ENCODE measurements around the gene TNFRSF21. TPM values are rescaled to one million over a fixed set of nuclear protein-coding genes. Genes with fewer than 3 reads are reported as not detected.

TNFRSF21 gene
- polyA plus RNA-seq, 1 donor (not counting 4 experiments of a cell fraction or from before 2014, with no cell fraction given), result 50.2 TPM

DNA sequence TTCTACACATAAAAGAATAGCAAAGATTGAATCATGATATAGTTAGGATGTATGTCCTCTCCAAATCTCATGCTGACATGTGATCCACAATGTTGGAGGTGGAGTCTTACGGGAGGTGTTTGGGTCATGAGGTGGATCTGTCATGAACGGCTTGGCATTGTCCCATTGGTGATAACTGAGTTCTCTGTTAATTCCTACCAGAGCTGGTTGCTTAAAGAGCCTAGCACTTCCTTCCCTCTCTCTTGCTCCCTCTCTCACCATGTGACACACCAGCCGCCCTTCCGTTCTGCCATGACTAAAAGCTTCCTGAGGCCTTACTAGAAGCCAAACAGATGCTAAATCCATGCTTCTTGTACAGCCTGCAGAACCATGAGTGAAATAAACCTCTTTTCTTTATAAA is 8.3 kb downstream of the TNFRSF21 start:
- Histone ChIP-seq H3K9ac (ENCODE audit: control insufficient read depth, extremely low read depth, insufficient read depth, low read length) (no peak overlapping the region), H3K79me2 (ENCODE audit: control insufficient read depth, insufficient read depth, low read length) (peaks cover 100% of the 10 kb centered on the region), H3K9me1 (ENCODE audit: control insufficient read depth, extremely low read depth, insufficient read depth, low read length) (peaks cover 9% of the 10 kb centered on the region), H3K27ac (ENCODE audit: control insufficient read depth, insufficient read depth, low read length) (no peak overlapping the region), H3K36me3 (ENCODE audit: control insufficient read depth in 2 of 2, extremely low read depth in 1 of 2, insufficient read depth in 2 of 2, low read length in 2 of 2) (peaks cover 2 to 14% of the 10 kb centered on the region in 2 experiments), H4K20me1 (ENCODE audit: control insufficient read depth, extremely low read depth, insufficient read depth, low read length) (peaks cover 5% of the 10 kb centered on the region), H3K4me2 (ENCODE audit: control insufficient read depth, extremely low read depth, insufficient read depth, low read depth, low read length) (no peak overlapping the region), H3K27me3 (ENCODE audit: control insufficient read depth, extremely low read depth, insufficient read depth, low read length) (no peaks in the 10 kb centered on the region), H3K4me1 (ENCODE audit: control insufficient read depth, extremely low read depth, insufficient read depth, low read length) (peaks cover 11% of the 10 kb centered on the region), H3K9me3 (ENCODE audit: control insufficient read depth, low read depth, low read length) (no peaks in the 10 kb centered on the region), H3K4me3 (ENCODE audit: control insufficient read depth in 2 of 3, extremely low read depth in 1 of 3, insufficient read depth in 2 of 3, low read depth in 1 of 3, low read length in 3 of 3) (no peak overlapping the region), H2AFZ (ENCODE audit: control insufficient read depth, low read length) (no peak overlapping the region)
- dilution Hi-C loops (cut with MboI; ENCODE audit: extremely low pct_ligation_motif_present, low sequenced_read_pairs), result no loop called here
- no peak for TF ChIP-seq EZH2 (IDR thresholded peaks at IDR 0.05; ENCODE audit: low read length)
- TF ChIP-seq, protein P1, sequence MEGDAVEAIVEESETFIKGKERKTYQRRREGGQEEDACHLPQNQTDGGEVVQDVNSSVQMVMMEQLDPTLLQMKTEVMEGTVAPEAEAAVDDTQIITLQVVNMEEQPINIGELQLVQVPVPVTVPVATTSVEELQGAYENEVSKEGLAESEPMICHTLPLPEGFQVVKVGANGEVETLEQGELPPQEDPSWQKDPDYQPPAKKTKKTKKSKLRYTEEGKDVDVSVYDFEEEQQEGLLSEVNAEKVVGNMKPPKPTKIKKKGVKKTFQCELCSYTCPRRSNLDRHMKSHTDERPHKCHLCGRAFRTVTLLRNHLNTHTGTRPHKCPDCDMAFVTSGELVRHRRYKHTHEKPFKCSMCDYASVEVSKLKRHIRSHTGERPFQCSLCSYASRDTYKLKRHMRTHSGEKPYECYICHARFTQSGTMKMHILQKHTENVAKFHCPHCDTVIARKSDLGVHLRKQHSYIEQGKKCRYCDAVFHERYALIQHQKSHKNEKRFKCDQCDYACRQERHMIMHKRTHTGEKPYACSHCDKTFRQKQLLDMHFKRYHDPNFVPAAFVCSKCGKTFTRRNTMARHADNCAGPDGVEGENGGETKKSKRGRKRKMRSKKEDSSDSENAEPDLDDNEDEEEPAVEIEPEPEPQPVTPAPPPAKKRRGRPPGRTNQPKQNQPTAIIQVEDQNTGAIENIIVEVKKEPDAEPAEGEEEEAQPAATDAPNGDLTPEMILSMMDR (optimal IDR thresholded peaks at IDR 0.05 in 1 of 3, IDR thresholded peaks at IDR 0.05 in 1 of 3, conservative IDR thresholded peaks at IDR 0.05 in 1 of 3; ENCODE audit: extremely low read depth in 1 of 3, insufficient read depth in 2 of 3, low read length in 3 of 3), result no peak
- DNase-seq (ENCODE audit: low read depth, low spot score) (no peak), FAIRE-seq (no peak)

DNA sequence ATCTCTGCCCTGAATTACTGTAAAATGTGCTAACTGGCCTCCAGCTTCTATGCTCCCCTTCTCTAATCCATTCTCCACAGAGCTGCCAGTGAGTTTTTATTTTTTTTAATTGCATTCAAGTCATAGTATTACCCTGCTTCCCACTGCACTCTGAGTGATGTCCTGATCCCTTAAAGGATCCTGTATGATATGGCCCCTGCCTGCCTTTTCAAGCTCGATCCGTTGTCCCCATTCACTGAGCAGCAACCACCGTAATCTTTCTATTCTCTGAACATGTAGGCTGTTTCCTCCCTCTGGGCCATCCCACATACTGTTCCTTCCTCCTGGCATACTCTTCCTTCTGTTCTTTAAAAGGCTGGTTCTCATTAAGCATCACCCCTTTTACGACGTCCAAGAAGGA is 9.3 kb downstream of the TNFRSF21 start:
- Histone ChIP-seq H3K79me2 (ENCODE audit: control insufficient read depth, insufficient read depth, low read length) (peaks cover 100% of the 10 kb centered on the region), H3K9ac (ENCODE audit: control insufficient read depth, extremely low read depth, insufficient read depth, low read length) (no peak overlapping the region), H3K4me1 (ENCODE audit: control insufficient read depth, extremely low read depth, insufficient read depth, low read length) (peaks cover 1% of the 10 kb centered on the region), H3K9me1 (ENCODE audit: control insufficient read depth, extremely low read depth, insufficient read depth, low read length) (peaks cover 6% of the 10 kb centered on the region), H4K20me1 (ENCODE audit: control insufficient read depth, extremely low read depth, insufficient read depth, low read length) (peaks cover 6% of the 10 kb centered on the region), H3K4me2 (ENCODE audit: control insufficient read depth, extremely low read depth, insufficient read depth, low read depth, low read length) (no peak overlapping the region), H2AFZ (ENCODE audit: control insufficient read depth, low read length) (no peak overlapping the region), H3K9me3 (ENCODE audit: control insufficient read depth, low read depth, low read length) (no peaks in the 10 kb centered on the region), H3K27me3 (ENCODE audit: control insufficient read depth, extremely low read depth, insufficient read depth, low read length) (no peaks in the 10 kb centered on the region), H3K36me3 (ENCODE audit: control insufficient read depth in 2 of 2, extremely low read depth in 1 of 2, insufficient read depth in 2 of 2, low read length in 2 of 2) (peaks cover 0 to 5% of the 10 kb centered on the region in 2 experiments), H3K4me3 (ENCODE audit: control insufficient read depth in 2 of 3, extremely low read depth in 1 of 3, insufficient read depth in 2 of 3, low read depth in 1 of 3, low read length in 3 of 3) (no peak overlapping the region), H3K27ac (ENCODE audit: control insufficient read depth, insufficient read depth, low read length) (no peak overlapping the region)
- FAIRE-seq, result no peak
- TF ChIP-seq, protein P1 (optimal IDR thresholded peaks at IDR 0.05 in 1 of 3, IDR thresholded peaks at IDR 0.05 in 1 of 3, conservative IDR thresholded peaks at IDR 0.05 in 1 of 3; ENCODE audit: extremely low read depth in 1 of 3, insufficient read depth in 2 of 3, low read length in 3 of 3), result no peak
- TF ChIP-seq EZH2 (IDR thresholded peaks at IDR 0.05; ENCODE audit: low read length), result no peak
- dilution Hi-C loops (cut with MboI; ENCODE audit: extremely low pct_ligation_motif_present, low sequenced_read_pairs), result no loop called here
- no peak for DNase-seq (ENCODE audit: low read depth, low spot score)
